ENCODE measurements around the gene CLSTN1. TPM values are rescaled to one million over a fixed set of nuclear protein-coding genes. Genes with fewer than 3 reads are reported as not detected.
A peak's percentile ranks its signal among the peaks of the same experiment; 100 is the strongest.

CLSTN1 gene
- total and polyA plus RNA-seq, 2 of the 13 experiments (the other 11 are each of a cell fraction or from before 2014, with no cell fraction given) = 19.7 to 29.8 TPM

DNA sequence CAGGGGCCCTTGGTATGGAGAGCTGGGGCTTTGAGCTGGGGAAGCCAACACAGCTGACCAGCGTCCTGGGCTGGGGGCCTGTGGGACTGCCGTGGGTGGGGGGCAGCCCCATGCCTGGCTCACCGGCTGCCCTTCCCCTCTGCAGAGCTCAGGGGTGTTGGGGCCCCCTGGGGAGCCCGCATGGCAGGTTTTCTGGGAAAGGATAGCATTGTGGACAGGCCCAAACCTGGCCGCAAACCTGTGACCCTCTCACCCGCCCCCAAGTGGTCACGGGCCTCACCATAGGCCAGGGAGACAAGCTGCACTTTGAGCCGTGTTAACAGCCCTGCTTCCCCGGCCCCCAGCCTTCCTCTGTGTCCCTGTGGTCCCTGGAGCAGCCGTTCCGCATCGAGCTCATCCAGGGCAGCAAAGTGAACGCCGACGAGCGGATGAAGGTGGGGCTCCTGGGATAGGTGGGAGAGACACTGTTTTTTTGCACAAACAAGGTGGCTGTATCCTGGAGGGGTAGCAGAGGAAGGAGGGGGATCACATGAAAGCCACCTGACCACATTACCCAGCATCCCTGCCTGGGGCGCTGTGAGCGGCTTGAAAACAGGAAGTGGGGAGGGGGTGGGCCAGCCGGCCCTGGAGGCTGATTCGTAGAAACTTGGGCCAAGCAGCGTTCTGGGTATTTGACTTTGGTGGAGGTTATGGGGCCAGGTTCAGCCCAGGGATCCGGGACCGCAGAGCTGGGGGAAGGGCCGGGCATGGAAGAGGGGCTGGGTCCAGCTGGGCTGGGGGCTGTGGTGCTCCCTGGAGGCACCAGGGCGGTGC, 106.4 kb downstream of the CLSTN1 start (continued):
- TF ChIP-seq HNRNPK (IDR thresholded peaks at IDR 0.05; ENCODE audit: low read depth, low read length, poor library complexity, severe bottlenecking) (peak; percentile 15), NFRKB (IDR thresholded peaks at IDR 0.05) (no peak), NFIB (CRISPR knock-in tag; IDR thresholded peaks at IDR 0.05; ENCODE audit: borderline replicate concordance) (no peak), MIXL1 (CRISPR knock-in tag; IDR thresholded peaks at IDR 0.05) (peak; percentile 48), CHD4 (IDR thresholded peaks at IDR 0.05; ENCODE audit: borderline replicate concordance, low read length) (no peak), ZNF33A (CRISPR knock-in tag; IDR thresholded peaks at IDR 0.05; ENCODE audit: borderline replicate concordance) (0 out of 2 replicates have a peak, but pooled peaks have one; percentile 68), SIN3A (IDR thresholded peaks at IDR 0.05; ENCODE audit: borderline replicate concordance, low read depth, low read length) (peak; percentile 86; the same call in 1 of the 2 replicates), MTA1 (CRISPR knock-in tag; IDR thresholded peaks at IDR 0.05; ENCODE audit: borderline replicate concordance) (peak; percentile 35), ZNF333 (CRISPR knock-in tag; IDR thresholded peaks at IDR 0.05; ENCODE audit: borderline replicate concordance) (no peak; the same call in 1 of the 2 replicates), SMARCE1 (IDR thresholded peaks at IDR 0.05; ENCODE audit: borderline replicate concordance) (no peak)
- TF ChIP-seq, protein P1, sequence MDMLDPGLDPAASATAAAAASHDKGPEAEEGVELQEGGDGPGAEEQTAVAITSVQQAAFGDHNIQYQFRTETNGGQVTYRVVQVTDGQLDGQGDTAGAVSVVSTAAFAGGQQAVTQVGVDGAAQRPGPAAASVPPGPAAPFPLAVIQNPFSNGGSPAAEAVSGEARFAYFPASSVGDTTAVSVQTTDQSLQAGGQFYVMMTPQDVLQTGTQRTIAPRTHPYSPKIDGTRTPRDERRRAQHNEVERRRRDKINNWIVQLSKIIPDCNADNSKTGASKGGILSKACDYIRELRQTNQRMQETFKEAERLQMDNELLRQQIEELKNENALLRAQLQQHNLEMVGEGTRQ (IDR thresholded peaks at IDR 0.05; ENCODE audit: low read depth, low read length) = peak; percentile 60; the same call in 1 of the 2 replicates
- TF ChIP-seq, protein P1 (CRISPR knock-in tag; IDR thresholded peaks at IDR 0.05; ENCODE audit: borderline replicate concordance) = peak; percentile 92
- TF ChIP-seq, protein P2, sequence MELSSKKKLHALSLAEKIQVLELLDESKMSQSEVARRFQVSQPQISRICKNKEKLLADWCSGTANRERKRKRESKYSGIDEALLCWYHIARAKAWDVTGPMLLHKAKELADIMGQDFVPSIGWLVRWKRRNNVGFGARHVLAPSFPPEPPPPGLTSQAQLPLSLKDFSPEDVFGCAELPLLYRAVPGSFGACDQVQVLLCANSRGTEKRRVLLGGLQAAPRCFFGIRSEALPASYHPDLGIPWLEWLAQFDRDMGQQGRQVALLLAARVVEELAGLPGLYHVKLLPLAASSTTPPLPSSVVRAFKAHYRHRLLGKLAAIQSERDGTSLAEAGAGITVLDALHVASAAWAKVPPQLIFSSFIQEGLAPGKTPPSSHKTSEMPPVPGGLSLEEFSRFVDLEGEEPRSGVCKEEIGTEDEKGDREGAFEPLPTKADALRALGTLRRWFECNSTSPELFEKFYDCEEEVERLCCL (CRISPR knock-in tag; IDR thresholded peaks at IDR 0.05; ENCODE audit: borderline replicate concordance) = no peak
- TF ChIP-seq, protein P3, sequence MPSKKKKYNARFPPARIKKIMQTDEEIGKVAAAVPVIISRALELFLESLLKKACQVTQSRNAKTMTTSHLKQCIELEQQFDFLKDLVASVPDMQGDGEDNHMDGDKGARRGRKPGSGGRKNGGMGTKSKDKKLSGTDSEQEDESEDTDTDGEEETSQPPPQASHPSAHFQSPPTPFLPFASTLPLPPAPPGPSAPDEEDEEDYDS (CRISPR knock-in tag; IDR thresholded peaks at IDR 0.05) = peak; percentile 69
- TF ChIP-seq, protein P4, sequence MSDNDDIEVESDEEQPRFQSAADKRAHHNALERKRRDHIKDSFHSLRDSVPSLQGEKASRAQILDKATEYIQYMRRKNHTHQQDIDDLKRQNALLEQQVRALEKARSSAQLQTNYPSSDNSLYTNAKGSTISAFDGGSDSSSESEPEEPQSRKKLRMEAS (IDR thresholded peaks at IDR 0.05) = peak; percentile 82
- TF ChIP-seq, protein P5, sequence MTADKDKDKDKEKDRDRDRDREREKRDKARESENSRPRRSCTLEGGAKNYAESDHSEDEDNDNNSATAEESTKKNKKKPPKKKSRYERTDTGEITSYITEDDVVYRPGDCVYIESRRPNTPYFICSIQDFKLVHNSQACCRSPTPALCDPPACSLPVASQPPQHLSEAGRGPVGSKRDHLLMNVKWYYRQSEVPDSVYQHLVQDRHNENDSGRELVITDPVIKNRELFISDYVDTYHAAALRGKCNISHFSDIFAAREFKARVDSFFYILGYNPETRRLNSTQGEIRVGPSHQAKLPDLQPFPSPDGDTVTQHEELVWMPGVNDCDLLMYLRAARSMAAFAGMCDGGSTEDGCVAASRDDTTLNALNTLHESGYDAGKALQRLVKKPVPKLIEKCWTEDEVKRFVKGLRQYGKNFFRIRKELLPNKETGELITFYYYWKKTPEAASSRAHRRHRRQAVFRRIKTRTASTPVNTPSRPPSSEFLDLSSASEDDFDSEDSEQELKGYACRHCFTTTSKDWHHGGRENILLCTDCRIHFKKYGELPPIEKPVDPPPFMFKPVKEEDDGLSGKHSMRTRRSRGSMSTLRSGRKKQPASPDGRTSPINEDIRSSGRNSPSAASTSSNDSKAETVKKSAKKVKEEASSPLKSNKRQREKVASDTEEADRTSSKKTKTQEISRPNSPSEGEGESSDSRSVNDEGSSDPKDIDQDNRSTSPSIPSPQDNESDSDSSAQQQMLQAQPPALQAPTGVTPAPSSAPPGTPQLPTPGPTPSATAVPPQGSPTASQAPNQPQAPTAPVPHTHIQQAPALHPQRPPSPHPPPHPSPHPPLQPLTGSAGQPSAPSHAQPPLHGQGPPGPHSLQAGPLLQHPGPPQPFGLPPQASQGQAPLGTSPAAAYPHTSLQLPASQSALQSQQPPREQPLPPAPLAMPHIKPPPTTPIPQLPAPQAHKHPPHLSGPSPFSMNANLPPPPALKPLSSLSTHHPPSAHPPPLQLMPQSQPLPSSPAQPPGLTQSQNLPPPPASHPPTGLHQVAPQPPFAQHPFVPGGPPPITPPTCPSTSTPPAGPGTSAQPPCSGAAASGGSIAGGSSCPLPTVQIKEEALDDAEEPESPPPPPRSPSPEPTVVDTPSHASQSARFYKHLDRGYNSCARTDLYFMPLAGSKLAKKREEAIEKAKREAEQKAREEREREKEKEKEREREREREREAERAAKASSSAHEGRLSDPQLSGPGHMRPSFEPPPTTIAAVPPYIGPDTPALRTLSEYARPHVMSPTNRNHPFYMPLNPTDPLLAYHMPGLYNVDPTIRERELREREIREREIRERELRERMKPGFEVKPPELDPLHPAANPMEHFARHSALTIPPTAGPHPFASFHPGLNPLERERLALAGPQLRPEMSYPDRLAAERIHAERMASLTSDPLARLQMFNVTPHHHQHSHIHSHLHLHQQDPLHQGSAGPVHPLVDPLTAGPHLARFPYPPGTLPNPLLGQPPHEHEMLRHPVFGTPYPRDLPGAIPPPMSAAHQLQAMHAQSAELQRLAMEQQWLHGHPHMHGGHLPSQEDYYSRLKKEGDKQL (CRISPR knock-in tag; IDR thresholded peaks at IDR 0.05; ENCODE audit: low read depth) = no peak

Measured in HepG2 (cell line).